ENCODE measurements around the gene ABCB4.

- no peak for TF ChIP-seq POLR2A (IDR thresholded peaks at IDR 0.05)
- TF ChIP-seq CTCF (IDR thresholded peaks at IDR 0.05): no peak
- no peak for TF ChIP-seq POLR2AphosphoS5 (IDR thresholded peaks at IDR 0.05)
These were observed 62.5 kb downstream of the ABCB4 start for GRCh38 chr7:87413029-87413428.

Data from breast epithelium (tissue), 3 donors.